GM19438 (cell line): Measurements from ENCODE around the gene ERCC6L2.

Experiments used
- ATAC-seq: cut with Tn5 transposase; IDR thresholded peaks from one replicate; pipeline ENCODE4 v1.9.1; 2021; ENCODE audit warnings: low read depth; ENCODE audit not compliant: unreplicated experiment

Gene ERCC6L2

DNA sequence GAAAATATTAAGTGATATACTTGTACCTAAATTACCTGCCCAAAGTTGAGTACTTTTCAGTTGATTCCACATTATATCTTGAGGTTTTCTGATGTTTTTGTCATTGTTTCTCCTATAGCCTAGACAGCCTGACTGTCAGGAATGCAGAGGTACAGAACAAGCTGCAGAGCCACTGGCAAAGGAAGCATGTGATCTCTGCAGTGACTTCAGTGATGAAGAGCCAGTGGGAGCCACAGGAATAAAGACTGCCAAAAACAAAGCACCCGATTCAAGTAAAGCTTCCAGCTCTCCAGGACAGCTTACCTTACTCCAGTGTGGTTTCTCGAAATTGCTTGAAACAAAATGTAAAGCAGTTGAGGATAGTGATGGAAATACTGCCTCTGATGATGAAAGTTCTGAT is 96.3 kb downstream of the ERCC6L2 start:
- ATAC-seq: no peak

GRCh38 chr9:95974389-95974788 is 98.9 kb downstream of the ERCC6L2 start:
- ATAC-seq: no peak

- no peak for ATAC-seq
Observed at GRCh38 chr9:95977371-95977770, 101.9 kb downstream of the ERCC6L2 start.

- ATAC-seq: no peak
Observed at GRCh38 chr9:95978106-95978505, 102.6 kb downstream of the ERCC6L2 start.

- no peak for ATAC-seq
Observed at GRCh38 chr9:95979446-95979845, 104.0 kb downstream of the ERCC6L2 start.

DNA sequence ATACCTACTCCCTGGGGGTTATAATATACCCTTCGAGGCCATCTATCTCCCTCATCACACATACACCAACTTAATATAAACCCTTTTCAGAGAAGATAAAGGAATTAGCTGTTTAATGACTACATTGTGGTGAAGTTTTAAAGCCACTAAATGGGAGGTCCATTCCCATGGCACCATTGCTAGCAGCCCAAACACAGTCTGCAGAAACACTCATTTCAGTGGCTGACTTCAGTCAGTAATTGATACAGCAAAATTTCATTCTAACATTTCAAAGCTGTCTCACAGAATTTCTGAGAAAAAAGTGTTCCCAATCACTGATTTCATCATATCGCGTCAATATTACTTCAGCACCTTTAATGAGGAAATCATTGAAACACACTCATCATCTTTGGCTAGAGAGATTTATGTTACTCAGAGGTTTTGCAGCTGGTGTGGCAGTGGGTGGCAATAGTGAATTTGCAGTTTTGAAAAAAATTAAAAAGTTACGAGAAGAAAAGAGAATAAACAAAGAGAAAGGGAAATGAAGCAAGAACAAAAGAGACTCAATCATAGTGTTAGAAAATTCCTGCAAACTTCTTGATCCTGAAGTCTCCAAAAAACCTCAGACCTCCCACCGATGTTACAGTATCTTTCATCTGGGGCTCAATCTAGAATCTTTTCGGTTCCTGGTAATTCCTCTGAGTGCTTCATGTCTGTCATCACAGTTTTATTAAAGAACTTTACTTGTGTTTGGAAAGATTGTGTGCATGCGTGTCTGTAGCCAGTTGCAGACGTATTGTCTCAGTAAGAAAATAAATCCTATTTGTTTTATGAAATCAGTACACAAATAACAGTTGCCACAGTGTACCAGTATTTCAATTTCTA is 105.0 kb downstream of the ERCC6L2 start:
- ATAC-seq: no peak

GRCh38 chr9:95981761-95982390 is 106.4 kb downstream of the ERCC6L2 start:
- no peak for ATAC-seq

DNA sequence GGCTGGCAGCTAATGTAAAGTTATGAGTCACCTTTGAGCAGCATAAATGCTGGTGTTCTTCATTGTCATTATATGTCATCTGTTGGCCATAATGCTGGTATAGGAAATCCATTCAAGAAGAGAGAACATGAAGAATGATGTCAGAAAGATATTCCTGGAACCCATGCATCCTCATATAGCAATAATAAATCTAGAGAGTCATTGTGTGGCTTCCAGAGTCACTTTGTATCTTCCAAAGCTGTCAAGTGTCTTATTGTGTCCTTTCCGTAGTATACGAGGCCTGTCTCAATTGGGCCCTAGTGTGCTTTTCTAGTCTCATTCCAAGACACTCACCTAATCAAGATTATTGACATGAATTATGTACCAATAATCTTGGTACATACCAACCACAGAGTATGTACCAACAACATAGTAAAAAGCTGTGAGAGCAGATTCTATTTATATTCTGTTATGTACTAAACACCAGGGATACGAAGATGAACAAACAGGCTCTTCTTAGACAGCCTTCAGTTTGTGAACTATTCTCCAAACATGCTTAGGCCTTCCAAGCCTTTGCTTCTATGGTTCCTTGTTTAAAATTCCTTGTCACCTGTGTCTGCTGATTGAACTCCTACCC is 110.1 kb downstream of the ERCC6L2 start:
- no peak for ATAC-seq

DNA sequence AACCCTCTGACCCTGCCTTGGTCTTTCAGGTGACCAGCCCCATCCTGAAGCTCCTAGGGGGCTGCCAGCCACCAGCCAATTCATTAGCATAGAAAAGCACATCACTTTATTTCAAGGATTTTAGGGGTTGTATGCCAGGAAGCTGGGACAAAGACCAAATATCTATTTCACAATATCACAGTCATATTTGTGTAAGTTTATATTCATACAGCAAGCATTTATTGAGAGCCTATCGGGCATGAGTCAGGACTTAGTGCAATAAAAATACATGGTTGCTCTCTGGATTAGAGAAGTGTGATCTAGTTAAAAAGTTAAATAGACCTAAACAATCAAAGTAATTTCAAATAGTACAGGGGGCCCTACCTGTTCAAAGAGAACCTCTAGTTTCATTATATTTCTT is 113.8 kb downstream of the ERCC6L2 start:
- ATAC-seq: no peak

- ATAC-seq: no peak
Observed at GRCh38 chr9:95991326-95991725, 115.8 kb downstream of the ERCC6L2 start.

- no peak for ATAC-seq
Observed at GRCh38 chr9:95992536-95992935, 117.0 kb downstream of the ERCC6L2 start.

DNA sequence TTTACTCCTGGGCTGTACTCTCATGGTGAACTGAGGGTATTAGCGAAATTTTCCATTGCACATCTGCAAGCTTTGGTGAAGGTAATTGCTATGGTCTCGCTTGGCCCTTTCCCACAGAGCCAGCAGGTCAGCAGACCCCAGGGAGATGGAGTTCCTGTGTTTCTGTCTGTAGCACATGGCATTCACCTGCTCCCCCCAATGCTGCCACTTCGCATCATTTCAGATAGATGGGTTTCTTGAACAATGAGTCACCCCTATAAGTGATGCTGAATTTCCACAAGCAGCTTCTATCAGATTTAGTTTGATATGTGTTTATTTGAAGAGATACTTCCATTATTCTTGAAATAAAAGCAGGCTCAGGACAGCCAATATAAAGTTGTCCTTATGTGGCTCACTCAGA is 117.8 kb downstream of the ERCC6L2 start:
- no peak for ATAC-seq

DNA sequence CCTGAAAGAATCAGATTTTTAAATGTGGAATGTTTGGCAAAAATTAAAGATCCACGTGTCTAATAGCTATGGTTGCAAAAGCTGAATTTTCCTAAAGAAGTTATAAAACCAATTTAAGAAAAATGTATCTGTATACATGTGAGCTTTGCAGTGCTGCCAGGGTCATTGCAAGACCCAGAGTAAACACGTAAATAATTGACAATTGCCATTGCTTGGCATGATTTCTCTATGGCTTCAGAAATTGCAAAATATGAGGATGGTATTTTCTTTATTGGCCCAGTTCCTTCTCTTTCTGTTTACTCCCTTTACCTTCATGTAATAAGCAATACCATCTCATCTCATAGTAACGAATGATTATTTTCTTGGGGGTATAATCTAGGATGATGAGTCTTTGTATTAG is 123.9 kb downstream of the ERCC6L2 start:
- ATAC-seq: no peak

DNA sequence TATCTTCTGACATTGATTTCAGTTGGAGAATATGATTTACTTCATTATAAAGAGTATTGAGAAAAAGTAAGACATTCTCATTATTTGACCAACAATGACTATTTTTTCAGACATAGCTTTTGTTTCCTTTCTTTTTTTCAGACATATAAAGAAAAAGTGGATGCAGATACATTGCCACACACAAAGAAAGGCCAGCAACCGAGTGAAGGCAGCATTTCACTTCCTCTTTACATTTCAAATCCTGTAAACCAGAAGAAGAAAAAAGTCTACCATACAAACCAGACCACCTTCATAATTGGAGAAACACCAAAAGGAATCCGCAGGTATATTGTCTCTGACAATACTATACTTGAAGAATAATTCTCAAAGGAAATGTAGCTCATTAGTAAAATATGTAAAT is 128.9 kb downstream of the ERCC6L2 start:
- no peak for ATAC-seq

GRCh38 chr9:96006296-96006879 is 130.9 kb downstream of the ERCC6L2 start:
- no peak for ATAC-seq

DNA sequence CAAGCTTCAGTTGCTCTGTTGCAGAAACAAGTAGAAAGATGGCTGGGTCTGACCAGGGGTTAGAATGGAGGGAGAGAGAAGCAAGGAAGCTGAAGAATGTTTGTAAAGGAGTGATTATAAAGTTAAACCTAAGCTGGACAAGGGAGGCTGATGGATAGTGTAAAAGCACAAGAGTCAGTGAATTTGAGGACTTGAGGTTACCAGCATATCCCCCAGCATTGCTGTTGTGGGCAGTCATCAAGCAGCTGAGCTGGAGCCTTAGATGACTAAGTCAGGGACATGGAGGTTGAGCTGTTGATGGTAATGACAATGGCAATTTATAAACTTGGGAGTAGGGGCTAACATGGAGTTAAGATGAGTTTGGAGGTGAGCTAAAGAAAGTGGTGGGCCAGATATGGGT is 131.5 kb downstream of the ERCC6L2 start:
- ATAC-seq: no peak

- ATAC-seq: no peak
Observed at GRCh38 chr9:96008502-96009222, 133.2 kb downstream of the ERCC6L2 start.

DNA sequence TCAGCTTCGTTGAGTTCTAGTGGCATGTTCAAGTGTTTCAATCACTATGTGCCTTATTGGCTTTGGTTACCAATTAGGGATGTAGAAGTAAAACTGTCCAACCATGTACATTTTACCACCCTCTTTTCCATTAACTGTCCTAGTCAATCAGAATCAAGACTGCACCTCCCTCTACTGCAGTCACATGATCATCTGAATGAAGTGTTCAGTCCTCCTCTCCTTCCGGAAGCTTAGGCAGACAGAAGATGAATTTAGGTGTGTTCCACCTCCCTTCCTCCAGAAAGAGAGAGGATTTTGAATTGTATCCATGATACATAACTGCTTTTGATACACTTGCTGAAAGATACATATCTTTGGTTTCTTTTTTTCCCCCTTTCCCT is 133.7 kb downstream of the ERCC6L2 start:
- ATAC-seq: no peak

- no peak for ATAC-seq
Observed at GRCh38 chr9:96009690-96010472, 134.4 kb downstream of the ERCC6L2 start.

- ATAC-seq: no peak
Observed at GRCh38 chr9:96014078-96014477, 138.6 kb downstream of the ERCC6L2 start.
